Liver (tissue), 9 donors: ENCODE results near the gene COL6A3. TPM values are rescaled to one million over a fixed set of nuclear protein-coding genes. Genes with fewer than 3 reads are reported as not detected.

Experiments
- DNase-seq: peaks from one replicate; pipeline ENCODE4 v3.0.0-alpha.2; 2017; ENCODE audit warnings: low spot score
- H3K27ac ChIP-seq, 2 donors: one replicate each; pipeline ENCODE4 v1.7.0; 2013; ENCODE audit warnings: inconsistent platforms in 2 of 2, low read length in 2 of 2, control low read depth in 1 of 2, low read depth in 1 of 2, mild to moderate bottlenecking in 1 of 2
- H3K27me3 ChIP-seq, 4 donors: one replicate each; pipeline versions ENCODE4 v1.6.1 to v1.7.0; 2013; ENCODE audit warnings: low read length in 3 of 4, inconsistent platforms in 1 of 4, mild to moderate bottlenecking in 1 of 4, moderate library complexity in 1 of 4; ENCODE audit not compliant: control insufficient read depth in 4 of 4, insufficient read depth in 4 of 4
- H3K36me3 ChIP-seq, 4 donors: one replicate each; pipeline versions ENCODE4 v1.6.1 to v1.7.0; 2013; ENCODE audit warnings: low read length in 3 of 4, mild to moderate bottlenecking in 3 of 4, low read depth in 1 of 4, moderate library complexity in 1 of 4; ENCODE audit not compliant: control insufficient read depth in 4 of 4, insufficient read depth in 3 of 4
- H3K4me1 ChIP-seq, 4 donors: one replicate each; pipeline versions ENCODE4 v1.6.1 to v1.7.0; 2013; ENCODE audit warnings: low read length in 3 of 4, mild to moderate bottlenecking in 3 of 4, moderate library complexity in 1 of 4; ENCODE audit not compliant: control insufficient read depth in 4 of 4, insufficient read depth in 4 of 4
- H3K4me3 ChIP-seq, 3 donors: one replicate each; pipeline versions ENCODE4 v1.6.1 to v1.7.0; 2013; ENCODE audit warnings: low read length in 3 of 3, control low read depth in 1 of 3, low read depth in 1 of 3, mild to moderate bottlenecking in 1 of 3
- H3K9ac ChIP-seq, 2 donors: one replicate each; pipeline ENCODE4 v1.7.0; 2013; ENCODE audit warnings: low read length in 2 of 2, mild to moderate bottlenecking in 2 of 2, moderate library complexity in 2 of 2, control low read depth in 1 of 2, low read depth in 1 of 2
- H3K9me3 ChIP-seq, 4 donors: one replicate each; pipeline versions ENCODE4 v1.6.1 to v1.7.0; 2013; ENCODE audit warnings: low read length in 3 of 4; ENCODE audit not compliant: control insufficient read depth in 4 of 4
- EGR1 ChIP-seq, 2 donors: IDR thresholded peaks; 2 replicates each; pipeline ENCODE4 v1.6.1; 2016 to 2018; ENCODE audit warnings: antibody characterized with exemption in 2 of 2, low read depth in 2 of 2
- FOXA1 ChIP-seq: IDR thresholded peaks from 2 replicates; pipeline ENCODE4 v1.6.1; 2016; ENCODE audit warnings: antibody characterized with exemption
- FOXA2 ChIP-seq: IDR thresholded peaks from 2 replicates; pipeline ENCODE4 v1.6.1; 2016; ENCODE audit warnings: antibody characterized with exemption
- GABPA ChIP-seq, 2 donors: IDR thresholded peaks in 1 of 2; conservative IDR thresholded peaks in 1 of 2; 2 replicates each; pipeline ENCODE4 v1.6.1; 2016; ENCODE audit warnings: antibody characterized with exemption in 2 of 2, mild to moderate bottlenecking in 1 of 2, moderate library complexity in 1 of 2
- HNF4A ChIP-seq, 2 donors: conservative IDR thresholded peaks; 2 replicates each; pipeline ENCODE4 v1.6.1; 2016; ENCODE audit warnings: antibody characterized with exemption in 2 of 2, mild to moderate bottlenecking in 2 of 2
- HNF4G ChIP-seq: IDR thresholded peaks from 2 replicates; pipeline ENCODE4 v1.6.1; 2016; ENCODE audit warnings: antibody characterized with exemption
- JUND ChIP-seq, 2 donors: IDR thresholded peaks; 2 replicates each; pipeline ENCODE4 v1.6.1; 2016; ENCODE audit warnings: antibody characterized with exemption in 2 of 2
- NR2F2 ChIP-seq: IDR thresholded peaks from 2 replicates; pipeline ENCODE4 v1.6.1; 2016; ENCODE audit warnings: antibody characterized with exemption
- RAD21 ChIP-seq, 2 donors: IDR thresholded peaks; 2 replicates each; pipeline ENCODE4 v1.6.1; 2016; ENCODE audit warnings: antibody characterized with exemption in 2 of 2, mild to moderate bottlenecking in 2 of 2
- RXRA ChIP-seq, 2 donors: IDR thresholded peaks; 2 replicates each; pipeline ENCODE4 v1.6.1; 2017 to 2018; ENCODE audit warnings: antibody characterized with exemption in 2 of 2, mild to moderate bottlenecking in 1 of 2
- SP1 ChIP-seq: IDR thresholded peaks from 2 replicates; pipeline ENCODE4 v1.6.1; 2018; ENCODE audit warnings: antibody characterized with exemption, mild to moderate bottlenecking
- TAF1 ChIP-seq: conservative IDR thresholded peaks from 2 replicates; pipeline ENCODE4 v1.6.1; 2016; ENCODE audit warnings: antibody characterized with exemption, mild to moderate bottlenecking
- YY1 ChIP-seq: IDR thresholded peaks from 2 replicates; pipeline ENCODE4 v1.6.1; 2016; ENCODE audit warnings: antibody characterized with exemption, mild to moderate bottlenecking
- WGBS: extraction: QIAGEN DNeasy Blood & Tissue Kit; methylation state at CpG from one replicate; pipeline ENCODE4 v1.1.7; 2013; 5-methylcytosine and 5-hydroxymethylcytosine counted together
- polyA plus RNA-seq, 2 donors: library from polyadenylated mRNA; stranded (reverse) in 1 of 2; unstranded in 1 of 2; fragments of 200-250 nt in 1 of 2; fragments of >200 nt in 1 of 2; fragmentation: Nextera tagmentation in 1 of 2; extraction: Ambion mirVana in 1 of 2; gene quantifications; one replicate each; pipeline versions ENCODE4 v1.2.1 to v1.2.3, GENCODE V29; 2013 to 2015
- total RNA-seq, 2 donors: library from RNA; depleted of rRNA; stranded (reverse); fragments of >200 nt; gene quantifications; one replicate each; pipeline ENCODE4 v1.2.3, GENCODE V29; 2014
- TF ChIP-seq, protein P1 (sequence below): fragments of 150-350 bp; IDR thresholded peaks from 2 replicates; pipeline ENCODE4 v1.5.1; 2017; ENCODE audit warnings: improper control_type of control experiment, low read depth, low read length; ENCODE audit not compliant: missing input control
- TF ChIP-seq, protein P2 (sequence below): IDR thresholded peaks from 2 replicates; pipeline ENCODE4 v1.6.1; 2016; ENCODE audit warnings: antibody characterized with exemption
- TF ChIP-seq, protein P3 (sequence below): IDR thresholded peaks from 2 replicates; pipeline ENCODE4 v1.6.1; 2016; ENCODE audit warnings: antibody characterized with exemption
- TF ChIP-seq, protein P4 (sequence below): IDR thresholded peaks from 2 replicates; pipeline ENCODE4 v1.6.1; 2016; ENCODE audit warnings: antibody characterized with exemption
- TF ChIP-seq, protein P5 (sequence below): IDR thresholded peaks from 2 replicates; pipeline ENCODE4 v1.6.1; 2016; ENCODE audit warnings: antibody characterized with exemption, mild to moderate bottlenecking
- donor health status: healthy.
- donor health status: healthy.
- donor health status: healthy.
- donor health status: healthy.
- donor health status: healthy.

The COL6A3 gene
- total and polyA plus RNA-seq, 4 donors = 1.7 to 28.7 (median 17.5) TPM

DNA sequence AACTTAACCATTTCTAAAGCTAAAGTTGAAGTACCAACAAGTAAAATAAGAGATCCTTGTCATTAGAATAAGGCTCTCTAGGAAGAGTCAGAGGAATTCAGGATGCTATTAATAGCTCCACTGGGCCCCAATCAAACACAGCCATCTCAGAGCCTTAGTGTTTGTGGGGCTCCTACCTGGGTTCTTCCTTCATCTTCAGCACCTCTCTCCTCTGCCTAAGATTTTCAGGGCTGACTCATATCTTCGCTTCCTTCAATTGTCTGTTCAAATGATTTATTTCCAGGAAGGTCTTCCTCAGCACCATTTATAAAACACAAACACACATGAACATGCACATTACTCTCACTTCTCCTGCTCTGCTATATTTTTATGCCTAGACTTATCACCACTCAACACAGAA is 119.5 kb downstream of the COL6A3 start (continued):
- TF ChIP-seq, protein P1, sequence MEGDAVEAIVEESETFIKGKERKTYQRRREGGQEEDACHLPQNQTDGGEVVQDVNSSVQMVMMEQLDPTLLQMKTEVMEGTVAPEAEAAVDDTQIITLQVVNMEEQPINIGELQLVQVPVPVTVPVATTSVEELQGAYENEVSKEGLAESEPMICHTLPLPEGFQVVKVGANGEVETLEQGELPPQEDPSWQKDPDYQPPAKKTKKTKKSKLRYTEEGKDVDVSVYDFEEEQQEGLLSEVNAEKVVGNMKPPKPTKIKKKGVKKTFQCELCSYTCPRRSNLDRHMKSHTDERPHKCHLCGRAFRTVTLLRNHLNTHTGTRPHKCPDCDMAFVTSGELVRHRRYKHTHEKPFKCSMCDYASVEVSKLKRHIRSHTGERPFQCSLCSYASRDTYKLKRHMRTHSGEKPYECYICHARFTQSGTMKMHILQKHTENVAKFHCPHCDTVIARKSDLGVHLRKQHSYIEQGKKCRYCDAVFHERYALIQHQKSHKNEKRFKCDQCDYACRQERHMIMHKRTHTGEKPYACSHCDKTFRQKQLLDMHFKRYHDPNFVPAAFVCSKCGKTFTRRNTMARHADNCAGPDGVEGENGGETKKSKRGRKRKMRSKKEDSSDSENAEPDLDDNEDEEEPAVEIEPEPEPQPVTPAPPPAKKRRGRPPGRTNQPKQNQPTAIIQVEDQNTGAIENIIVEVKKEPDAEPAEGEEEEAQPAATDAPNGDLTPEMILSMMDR = no peak
- TF ChIP-seq JUND (IDR thresholded peaks at IDR 0.05) (no peak), FOXA1 (no peak), SP1 (no peak), HNF4A (conservative IDR thresholded peaks at IDR 0.05) (no peak)
- TF ChIP-seq, protein P2, sequence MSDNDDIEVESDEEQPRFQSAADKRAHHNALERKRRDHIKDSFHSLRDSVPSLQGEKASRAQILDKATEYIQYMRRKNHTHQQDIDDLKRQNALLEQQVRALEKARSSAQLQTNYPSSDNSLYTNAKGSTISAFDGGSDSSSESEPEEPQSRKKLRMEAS = no peak
- TF ChIP-seq, protein P3, sequence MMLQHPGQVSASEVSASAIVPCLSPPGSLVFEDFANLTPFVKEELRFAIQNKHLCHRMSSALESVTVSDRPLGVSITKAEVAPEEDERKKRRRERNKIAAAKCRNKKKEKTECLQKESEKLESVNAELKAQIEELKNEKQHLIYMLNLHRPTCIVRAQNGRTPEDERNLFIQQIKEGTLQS = no peak

DNA sequence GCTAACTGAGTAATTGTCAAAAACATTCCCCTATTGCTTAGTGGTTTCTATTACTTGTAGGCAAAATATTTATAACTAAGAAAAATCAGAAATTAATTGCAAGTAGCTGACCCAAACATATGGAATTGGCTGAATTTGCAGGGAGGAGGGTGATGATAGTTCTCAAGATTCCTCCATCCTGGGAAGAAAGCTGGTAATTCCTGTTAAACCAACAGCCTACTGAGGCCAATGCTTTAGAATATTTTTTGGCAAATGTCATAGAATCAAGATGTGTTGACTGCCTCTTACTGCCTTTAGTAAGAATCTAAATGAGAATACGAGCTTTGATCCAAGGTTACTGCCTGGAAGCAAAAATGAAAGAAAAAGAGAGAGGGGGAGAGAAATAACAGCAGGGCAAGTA is 120.0 kb downstream of the COL6A3 start:
- 76% methylated on average over 1 of the region's 1 CpG for WGBS
- TF ChIP-seq GABPA (IDR thresholded peaks at IDR 0.05 in 1 of 2, conservative IDR thresholded peaks at IDR 0.05 in 1 of 2) (no peak), JUND (IDR thresholded peaks at IDR 0.05) (no peak)
- H3K9me3 ChIP-seq = peaks cover 0 to 2% (median 0%) of the 10 kb centered on the region in 4 donors
- peaks cover 0 to 8% (median 5%) of the 10 kb centered on the region in 4 donors for H3K4me1 ChIP-seq
- no peak overlapping the region for H3K27ac ChIP-seq
- no peaks in the 10 kb centered on the region for H3K36me3 ChIP-seq
- H3K9ac ChIP-seq = no peak overlapping the region
- no peak for DNase-seq
- H3K27me3 ChIP-seq = no peaks in the 10 kb centered on the region
- H3K4me3 ChIP-seq = no peak overlapping the region

DNA sequence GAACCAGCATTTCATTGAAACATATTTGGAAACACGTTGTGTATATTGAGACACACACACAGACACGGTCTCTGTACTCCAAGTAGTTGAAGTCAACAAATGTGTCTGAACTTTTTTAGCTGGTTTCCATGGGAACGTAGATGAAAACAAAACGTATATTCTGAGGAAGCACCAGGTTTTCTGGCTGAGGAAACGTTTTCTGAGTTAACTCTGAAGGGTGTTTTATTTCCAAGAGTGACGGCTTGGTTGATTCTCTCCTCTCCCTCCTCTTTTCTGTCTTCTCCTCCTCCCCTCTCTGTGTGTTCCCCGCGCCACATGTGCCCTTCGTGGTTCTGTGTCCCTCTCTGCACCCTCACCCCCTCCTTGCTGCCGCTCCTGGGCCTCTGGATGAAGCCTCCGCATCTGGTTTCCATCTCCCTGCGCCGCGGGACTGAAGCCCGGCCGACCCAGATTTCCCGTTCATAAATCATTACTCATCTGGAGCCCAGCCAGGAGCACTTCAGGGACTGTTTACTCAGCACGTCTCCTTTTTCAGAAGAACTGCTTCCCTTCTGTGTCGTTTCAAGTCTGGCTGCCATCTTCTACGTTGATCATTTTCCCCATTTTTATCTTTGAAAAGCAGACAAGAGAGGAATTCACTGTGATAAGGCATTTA is 122.7 kb downstream of the COL6A3 start:
- H3K9me3 ChIP-seq = peaks cover 0 to 2% (median 0%) of the 10 kb centered on the region in 4 donors
- no peak overlapping the region for H3K9ac ChIP-seq
- H3K4me1 ChIP-seq = peaks cover 0 to 8% (median 5%) of the 10 kb centered on the region in 4 donors
- H3K27ac ChIP-seq = peak overlapping the region; percentile 39 to 43
- peak overlapping the region in 1 of 3 donors; percentile 5 for H3K4me3 ChIP-seq
- DNase-seq = peak; percentile 47
- no peak for TF ChIP-seq HNF4A (conservative IDR thresholded peaks at IDR 0.05)
- TF ChIP-seq YY1 = peak; percentile 71
- TF ChIP-seq, protein P2 = no peak
- no peak for TF ChIP-seq EGR1 (IDR thresholded peaks at IDR 0.05; ENCODE audit: low read depth in 2 of 2)
- peak in 1 of 2 donors; percentile 36 for TF ChIP-seq RAD21 (IDR thresholded peaks at IDR 0.05)
- TF ChIP-seq GABPA (IDR thresholded peaks at IDR 0.05 in 1 of 2, conservative IDR thresholded peaks at IDR 0.05 in 1 of 2) = no peak
- TF ChIP-seq FOXA2 = no peak
- TF ChIP-seq, protein P4, sequence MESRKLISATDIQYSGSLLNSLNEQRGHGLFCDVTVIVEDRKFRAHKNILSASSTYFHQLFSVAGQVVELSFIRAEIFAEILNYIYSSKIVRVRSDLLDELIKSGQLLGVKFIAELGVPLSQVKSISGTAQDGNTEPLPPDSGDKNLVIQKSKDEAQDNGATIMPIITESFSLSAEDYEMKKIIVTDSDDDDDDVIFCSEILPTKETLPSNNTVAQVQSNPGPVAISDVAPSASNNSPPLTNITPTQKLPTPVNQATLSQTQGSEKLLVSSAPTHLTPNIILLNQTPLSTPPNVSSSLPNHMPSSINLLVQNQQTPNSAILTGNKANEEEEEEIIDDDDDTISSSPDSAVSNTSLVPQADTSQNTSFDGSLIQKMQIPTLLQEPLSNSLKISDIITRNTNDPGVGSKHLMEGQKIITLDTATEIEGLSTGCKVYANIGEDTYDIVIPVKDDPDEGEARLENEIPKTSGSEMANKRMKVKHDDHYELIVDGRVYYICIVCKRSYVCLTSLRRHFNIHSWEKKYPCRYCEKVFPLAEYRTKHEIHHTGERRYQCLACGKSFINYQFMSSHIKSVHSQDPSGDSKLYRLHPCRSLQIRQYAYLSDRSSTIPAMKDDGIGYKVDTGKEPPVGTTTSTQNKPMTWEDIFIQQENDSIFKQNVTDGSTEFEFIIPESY = no peak
- no peak for TF ChIP-seq HNF4G
- TF ChIP-seq, protein P3 = no peak
- no peak for TF ChIP-seq FOXA1
- TF ChIP-seq RXRA (IDR thresholded peaks at IDR 0.05) = peak in 1 of 2 donors; percentile 30
- TF ChIP-seq TAF1 = no peak
- TF ChIP-seq, protein P1 = no peak
- TF ChIP-seq SP1 = peak; percentile 41
- peak; percentile 71 for TF ChIP-seq NR2F2
- TF ChIP-seq, protein P5, sequence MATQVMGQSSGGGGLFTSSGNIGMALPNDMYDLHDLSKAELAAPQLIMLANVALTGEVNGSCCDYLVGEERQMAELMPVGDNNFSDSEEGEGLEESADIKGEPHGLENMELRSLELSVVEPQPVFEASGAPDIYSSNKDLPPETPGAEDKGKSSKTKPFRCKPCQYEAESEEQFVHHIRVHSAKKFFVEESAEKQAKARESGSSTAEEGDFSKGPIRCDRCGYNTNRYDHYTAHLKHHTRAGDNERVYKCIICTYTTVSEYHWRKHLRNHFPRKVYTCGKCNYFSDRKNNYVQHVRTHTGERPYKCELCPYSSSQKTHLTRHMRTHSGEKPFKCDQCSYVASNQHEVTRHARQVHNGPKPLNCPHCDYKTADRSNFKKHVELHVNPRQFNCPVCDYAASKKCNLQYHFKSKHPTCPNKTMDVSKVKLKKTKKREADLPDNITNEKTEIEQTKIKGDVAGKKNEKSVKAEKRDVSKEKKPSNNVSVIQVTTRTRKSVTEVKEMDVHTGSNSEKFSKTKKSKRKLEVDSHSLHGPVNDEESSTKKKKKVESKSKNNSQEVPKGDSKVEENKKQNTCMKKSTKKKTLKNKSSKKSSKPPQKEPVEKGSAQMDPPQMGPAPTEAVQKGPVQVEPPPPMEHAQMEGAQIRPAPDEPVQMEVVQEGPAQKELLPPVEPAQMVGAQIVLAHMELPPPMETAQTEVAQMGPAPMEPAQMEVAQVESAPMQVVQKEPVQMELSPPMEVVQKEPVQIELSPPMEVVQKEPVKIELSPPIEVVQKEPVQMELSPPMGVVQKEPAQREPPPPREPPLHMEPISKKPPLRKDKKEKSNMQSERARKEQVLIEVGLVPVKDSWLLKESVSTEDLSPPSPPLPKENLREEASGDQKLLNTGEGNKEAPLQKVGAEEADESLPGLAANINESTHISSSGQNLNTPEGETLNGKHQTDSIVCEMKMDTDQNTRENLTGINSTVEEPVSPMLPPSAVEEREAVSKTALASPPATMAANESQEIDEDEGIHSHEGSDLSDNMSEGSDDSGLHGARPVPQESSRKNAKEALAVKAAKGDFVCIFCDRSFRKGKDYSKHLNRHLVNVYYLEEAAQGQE = no peak
- peak; percentile 19 to 56 for TF ChIP-seq JUND (IDR thresholded peaks at IDR 0.05)
- WGBS = 13% methylated on average over 20 of the region's 20 CpGs
- no peaks in the 10 kb centered on the region for H3K36me3 ChIP-seq
- no peaks in the 10 kb centered on the region for H3K27me3 ChIP-seq
